RKO (cell line): ENCODE measurements around the gene MKKS.
"Not testable (repeated sequence)": the region's sequence is repeated elsewhere in the genome, so short reads cannot be mapped to it uniquely, and the experiment has no call there.

Source experiments
- DNase-seq: peaks from one replicate; pipeline ENCODE4 v3.0.0-alpha.2; 2016; ENCODE audit warnings: low spot score

MKKS gene

GRCh38 chr20:10412591-10413408 lies 21.2 kb downstream of the MKKS start:
- DNase-seq = no peak

GRCh38 chr20:10411673-10412072 lies 22.3 kb downstream of the MKKS start:
- no peak for DNase-seq

DNA sequence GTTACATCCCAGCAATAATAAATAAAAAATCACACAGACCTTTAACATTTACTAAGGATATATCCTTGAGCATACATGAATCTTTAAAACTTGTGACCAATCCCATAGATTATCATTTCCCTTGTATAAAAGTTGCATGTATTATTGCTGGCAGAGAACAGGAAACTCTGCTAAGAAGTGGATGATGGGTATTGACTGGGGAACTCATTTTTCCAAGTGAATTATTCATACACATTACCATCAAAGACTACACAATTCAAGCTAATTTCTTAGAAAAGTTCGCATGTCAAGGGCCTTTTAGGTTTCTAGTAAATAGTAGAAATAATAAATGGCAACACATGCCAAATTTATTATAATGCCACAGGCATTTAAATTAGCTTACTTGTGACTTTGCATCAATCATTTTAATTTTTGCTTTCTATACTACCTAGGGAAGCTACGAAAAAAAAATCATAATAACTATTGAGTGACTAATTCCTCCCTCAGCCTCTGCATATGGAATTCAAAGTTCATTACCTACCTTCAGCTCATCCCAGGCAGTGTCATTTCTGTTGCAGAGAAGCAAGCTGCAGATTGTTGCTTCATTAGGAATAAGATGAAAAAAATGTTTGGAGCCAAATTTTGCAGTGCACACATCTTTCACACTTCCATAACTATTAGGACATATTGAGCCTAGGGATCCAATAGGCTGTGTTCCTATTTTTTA lies 25.8 kb downstream of the MKKS start:
- DNase-seq = no peak

DNA sequence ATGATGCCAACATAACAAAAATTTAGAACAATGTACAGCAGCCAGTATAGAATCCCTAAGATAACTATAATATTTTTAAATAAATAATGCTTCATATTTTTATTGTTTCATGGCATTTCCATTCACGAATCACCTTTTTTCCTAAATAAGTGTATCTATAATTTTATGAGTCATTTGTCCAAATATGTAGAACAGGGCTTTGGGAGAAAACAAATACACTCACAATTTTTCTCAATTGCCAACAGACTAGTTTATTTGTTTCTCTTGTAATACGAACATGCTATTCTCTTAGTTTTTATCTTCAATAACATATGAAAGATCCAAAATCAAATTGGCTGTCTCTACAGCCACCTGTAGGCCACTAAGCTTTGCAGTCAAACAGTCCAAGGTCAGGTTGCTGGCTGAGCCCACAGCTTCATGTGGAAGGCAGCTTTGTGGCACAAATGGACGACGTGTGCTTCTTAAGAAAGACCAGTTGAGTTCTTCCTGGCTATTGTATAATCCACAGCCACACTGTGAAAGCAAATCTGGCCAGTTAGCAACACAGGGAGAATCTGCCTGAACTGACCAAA lies 29.0 kb downstream of the MKKS start:
- DNase-seq = no peak

DNA sequence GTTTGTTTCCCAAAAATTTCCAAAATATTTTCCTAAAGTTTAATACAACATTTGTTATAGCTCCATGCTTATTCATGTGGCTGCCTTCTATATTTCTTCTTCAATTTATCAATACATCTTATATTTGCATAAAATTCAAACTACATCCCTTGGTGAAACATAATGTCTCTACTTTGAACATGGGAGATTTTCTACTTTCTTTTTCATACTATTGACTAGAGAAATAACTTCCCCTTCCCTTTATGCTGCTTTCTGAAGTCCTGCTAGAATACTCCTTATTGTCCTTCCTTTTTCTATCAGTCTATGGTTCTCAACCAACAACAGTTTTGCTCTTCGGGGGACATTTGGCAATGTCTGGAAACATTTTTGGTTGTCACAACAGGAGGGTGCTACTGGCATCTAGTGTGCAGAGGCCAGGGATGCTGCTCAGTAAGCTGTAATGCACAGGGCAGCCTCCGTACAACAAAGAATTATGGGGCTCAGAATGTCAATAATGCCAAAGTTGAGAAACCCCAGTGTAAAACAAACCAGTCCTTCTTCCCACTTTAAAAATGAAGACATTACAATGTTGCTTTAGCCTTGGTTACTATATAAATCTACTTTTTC lies 29.9 kb downstream of the MKKS start:
- no peak for DNase-seq

GRCh38 chr20:10402938-10403608 lies 30.9 kb downstream of the MKKS start:
- DNase-seq = no peak

DNA sequence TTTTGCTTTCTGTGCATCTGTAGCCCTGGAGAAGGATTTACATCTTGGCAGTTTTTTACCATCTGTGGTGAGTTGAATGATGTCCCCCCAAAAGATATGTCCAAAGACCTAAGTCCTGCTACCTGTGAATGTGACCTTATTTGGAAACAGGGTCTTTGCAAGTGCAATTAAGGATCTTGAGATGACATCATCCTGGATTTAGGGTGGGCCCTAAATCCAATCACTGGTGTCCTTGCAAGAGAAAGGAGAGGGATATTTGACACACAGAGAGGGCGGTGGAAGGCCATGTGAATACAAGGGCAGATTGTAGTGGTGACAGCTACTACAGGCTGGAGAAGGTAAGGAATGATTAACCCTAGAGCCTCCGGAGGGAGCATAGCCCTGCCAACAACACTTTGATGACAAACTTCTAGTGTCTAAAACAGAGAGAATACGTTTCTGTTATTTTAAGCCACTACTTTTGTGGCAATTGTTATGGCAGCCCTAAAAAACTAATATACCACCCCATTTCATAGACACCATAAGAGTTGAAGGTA lies 35.1 kb downstream of the MKKS start:
- DNase-seq = no peak

DNA sequence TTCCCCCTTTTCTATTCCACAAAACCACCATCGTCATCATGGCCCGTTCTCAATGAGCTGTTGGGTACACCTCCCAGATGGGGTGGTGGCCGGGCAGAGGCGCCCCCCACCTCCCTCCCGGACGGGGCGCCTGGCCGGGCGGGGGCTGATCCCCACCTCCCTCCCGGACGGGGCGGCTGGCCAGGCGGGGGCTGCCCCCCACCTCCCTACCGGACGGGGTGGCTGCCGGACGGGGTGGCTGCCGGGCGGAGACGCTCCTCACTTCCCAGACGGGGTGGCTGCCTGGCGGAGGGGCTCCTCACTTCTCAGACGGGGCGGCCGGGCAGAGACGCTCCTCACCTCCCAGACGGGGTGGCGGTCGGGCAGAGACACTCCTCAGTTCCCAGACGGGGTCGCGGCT lies 39.3 kb downstream of the MKKS start:
- not testable (repeated sequence) for DNase-seq

- DNase-seq = no peak
Measured at GRCh38 chr20:10390709-10391108, 43.3 kb downstream of the MKKS start.

GRCh38 chr20:10388597-10388996 lies 45.4 kb downstream of the MKKS start:
- DNase-seq = no peak

DNA sequence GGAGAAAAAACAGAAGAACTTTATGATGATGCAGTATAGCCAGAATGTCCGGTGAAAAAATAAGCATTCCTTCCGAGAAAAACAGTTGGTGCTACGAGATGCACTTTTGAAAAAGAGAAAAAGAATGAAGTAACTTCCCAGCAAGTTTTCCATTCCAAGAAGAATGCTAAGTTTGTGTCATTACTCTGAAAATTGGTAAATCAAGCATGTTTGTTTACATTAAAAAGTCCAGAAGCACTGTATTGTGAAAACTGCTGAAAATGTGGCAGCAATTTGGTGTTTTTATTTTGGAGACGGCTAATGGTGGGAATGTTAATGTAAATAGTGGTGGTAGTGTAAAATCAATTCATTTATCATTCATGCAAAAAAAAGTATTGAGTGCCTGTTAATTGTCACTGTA lies 46.3 kb downstream of the MKKS start:
- DNase-seq = no peak

GRCh38 chr20:10385850-10386544 lies 48.0 kb downstream of the MKKS start:
- no peak for DNase-seq

DNA sequence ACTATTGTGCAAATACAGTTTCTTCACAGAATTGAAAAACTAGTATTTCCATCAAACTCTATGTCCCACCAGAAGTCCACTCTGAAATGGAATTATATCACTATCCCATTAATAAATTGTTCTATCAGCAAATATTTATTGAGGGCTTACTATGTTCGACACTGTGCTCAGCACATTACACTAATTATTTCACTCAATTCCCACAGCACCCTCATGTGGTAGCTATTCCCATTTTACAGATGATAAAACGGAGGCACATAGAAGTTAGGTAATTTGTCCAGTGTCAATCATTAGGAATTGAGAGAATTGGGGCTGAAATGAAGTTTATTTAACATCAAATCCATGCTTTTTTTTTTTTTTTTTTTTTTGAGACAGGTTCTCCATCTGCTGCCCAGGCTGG lies 52.5 kb downstream of the MKKS start:
- DNase-seq = peak; percentile 20

DNA sequence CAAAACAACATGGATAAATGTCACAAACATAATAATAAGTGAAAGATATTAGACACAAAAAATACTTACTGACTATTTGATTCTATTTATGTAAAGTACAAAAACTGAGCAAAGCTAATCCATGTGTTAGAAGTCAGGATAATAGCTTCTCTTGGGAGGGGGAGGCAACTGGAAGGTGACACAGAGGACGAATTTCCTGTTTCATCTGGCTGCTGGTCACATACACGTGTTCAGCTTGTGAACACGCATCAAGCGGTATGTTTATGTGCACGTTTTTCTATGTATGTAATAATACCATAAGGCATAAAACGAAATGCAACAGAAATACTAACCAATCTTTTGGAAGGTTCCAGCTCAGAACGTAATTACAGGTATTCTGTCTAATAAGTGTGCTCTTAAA lies 54.3 kb downstream of the MKKS start:
- DNase-seq = no peak

DNA sequence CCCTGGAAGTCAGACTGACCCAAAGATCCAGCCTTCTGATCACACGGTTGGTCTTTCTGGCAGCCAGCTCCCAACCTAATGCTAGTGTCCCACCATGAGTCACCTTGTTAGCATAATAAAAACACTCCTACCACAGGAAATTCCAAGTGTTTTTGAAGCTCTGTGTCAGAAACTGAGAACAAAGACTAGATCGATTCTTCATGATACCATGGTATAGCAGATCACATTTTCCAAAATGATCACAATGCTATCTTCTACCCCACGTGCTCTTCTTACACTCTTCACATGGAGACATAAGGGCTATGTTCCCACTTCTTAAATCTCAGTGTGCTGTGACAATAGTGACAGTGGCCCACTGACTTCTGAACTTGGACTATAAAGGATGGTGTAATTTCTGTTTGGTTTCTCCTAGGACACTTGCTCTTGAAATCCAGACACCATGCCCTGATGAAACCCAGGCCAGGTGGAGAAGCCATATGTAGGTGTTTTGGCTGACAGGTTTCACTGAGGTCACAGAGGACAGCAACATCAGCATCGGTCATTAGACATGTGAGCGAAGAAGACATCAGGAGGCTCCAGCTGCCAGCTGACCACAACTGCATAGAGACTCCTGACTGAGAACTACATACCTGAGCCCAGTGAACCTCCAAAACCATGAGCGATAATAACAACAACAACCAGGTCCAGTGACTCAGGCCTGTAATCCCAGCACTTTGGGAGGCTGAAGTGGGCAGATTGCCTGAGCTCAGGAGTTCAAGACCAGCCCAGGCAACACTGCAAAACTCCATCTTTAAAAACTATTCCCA lies 57.5 kb downstream of the MKKS start:
- no peak for DNase-seq

DNA sequence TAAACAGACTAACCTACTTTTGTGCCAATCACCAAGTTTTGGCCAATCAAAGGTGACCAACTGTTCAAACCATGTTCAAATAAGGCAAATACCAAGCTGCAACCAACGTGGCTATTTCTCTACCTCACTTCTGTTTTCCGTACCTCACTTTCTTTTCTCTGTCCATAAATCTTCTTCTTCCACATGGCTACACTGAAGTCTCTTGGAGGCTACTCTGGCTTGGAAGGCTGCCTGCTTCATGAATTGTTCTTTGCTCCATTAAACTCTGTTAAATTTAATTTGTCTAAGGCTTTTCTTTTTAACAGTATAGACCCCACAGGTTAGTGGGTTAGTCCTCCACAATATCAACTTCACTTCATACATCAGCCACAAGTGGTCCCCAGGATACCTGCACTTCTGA lies 58.8 kb downstream of the MKKS start:
- DNase-seq = no peak

DNA sequence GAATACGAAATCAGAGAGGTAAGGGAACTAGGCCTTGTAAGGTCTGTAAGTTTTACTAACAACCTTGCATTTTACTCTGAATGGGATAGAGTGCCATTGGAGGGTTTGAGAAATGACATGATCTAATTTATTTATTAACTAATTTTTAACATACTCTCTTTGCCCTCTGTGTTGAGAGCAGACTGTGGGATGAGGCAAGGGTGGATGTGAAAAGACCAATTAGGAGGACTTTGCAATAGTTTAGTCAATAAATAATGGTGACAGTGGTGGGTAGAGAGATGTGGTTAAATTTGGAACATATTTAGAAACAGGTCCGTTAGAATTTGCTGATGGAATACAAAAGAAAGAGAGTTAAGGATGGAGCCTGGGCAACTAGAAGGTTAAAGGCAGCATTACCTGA lies 60.0 kb downstream of the MKKS start:
- DNase-seq = no peak

- DNase-seq = no peak
Measured at GRCh38 chr20:10371467-10371866, 62.6 kb downstream of the MKKS start.

- DNase-seq = no peak
Measured at GRCh38 chr20:10370091-10370887, 63.7 kb downstream of the MKKS start.

- DNase-seq = no peak
Measured at GRCh38 chr20:10369723-10370090, 64.3 kb downstream of the MKKS start.
